Measurements from ENCODE around the gene SH3BP1.

DNA sequence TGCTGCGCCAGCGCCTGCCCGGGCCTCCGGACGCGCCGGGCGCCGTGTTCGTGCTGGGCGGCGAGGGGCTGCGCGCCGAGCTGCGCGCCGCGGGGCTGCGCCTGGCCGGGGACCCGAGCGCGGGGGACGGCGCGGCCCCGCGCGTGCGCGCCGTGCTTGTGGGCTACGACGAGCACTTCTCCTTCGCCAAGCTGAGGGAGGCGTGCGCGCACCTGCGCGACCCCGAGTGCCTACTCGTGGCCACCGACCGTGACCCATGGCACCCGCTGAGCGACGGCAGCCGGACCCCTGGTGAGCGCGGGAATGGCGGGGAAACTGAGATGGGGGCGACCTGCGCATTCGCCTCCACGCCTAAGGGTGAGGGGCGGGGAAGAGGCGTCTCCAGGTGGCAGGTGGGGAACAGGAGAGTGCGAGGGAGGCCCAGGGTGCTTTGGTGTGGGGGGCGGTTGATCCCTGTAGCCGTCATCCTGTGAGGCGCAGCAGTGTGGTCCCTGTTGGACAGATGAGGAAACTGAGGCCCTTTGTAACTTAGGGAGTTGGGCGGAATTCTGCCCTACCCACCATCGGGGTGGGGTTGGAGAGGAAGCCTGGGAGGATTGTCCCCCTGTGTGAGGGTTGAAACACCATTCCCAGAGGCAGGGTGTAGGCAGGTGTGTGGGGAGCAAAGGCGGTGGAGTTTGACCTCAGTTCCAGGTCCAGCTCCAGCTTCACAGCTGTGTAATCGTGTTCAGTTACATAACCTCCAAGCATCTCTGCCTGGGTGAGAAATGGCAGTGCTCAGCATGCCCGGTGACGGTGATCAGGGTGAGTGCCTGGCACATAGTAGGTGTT is 19.8 kb downstream of the SH3BP1 start:
- TF ChIP-seq, protein P1, sequence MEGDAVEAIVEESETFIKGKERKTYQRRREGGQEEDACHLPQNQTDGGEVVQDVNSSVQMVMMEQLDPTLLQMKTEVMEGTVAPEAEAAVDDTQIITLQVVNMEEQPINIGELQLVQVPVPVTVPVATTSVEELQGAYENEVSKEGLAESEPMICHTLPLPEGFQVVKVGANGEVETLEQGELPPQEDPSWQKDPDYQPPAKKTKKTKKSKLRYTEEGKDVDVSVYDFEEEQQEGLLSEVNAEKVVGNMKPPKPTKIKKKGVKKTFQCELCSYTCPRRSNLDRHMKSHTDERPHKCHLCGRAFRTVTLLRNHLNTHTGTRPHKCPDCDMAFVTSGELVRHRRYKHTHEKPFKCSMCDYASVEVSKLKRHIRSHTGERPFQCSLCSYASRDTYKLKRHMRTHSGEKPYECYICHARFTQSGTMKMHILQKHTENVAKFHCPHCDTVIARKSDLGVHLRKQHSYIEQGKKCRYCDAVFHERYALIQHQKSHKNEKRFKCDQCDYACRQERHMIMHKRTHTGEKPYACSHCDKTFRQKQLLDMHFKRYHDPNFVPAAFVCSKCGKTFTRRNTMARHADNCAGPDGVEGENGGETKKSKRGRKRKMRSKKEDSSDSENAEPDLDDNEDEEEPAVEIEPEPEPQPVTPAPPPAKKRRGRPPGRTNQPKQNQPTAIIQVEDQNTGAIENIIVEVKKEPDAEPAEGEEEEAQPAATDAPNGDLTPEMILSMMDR (IDR thresholded peaks at IDR 0.05; ENCODE audit: low read depth, low read length, poor library complexity, severe bottlenecking), result no peak
- TF ChIP-seq EZH2phosphoT487 (IDR thresholded peaks at IDR 0.05; ENCODE audit: borderline replicate concordance, low read length), result no peak
